Smooth muscle cell (in vitro differentiated cells): ENCODE data around the gene VAT1L. TPM values are rescaled to one million over a fixed set of nuclear protein-coding genes. Genes with fewer than 3 reads are reported as not detected.

Experiments
- DNase-seq: peaks from one replicate; lab custom pipeline; 2025; ENCODE audit not compliant: unreplicated experiment; lab: John Stamatoyannopoulos, UW
- H2AFZ ChIP-seq: fragments of 200-600 bp; sonication (generic); 2 replicates; pipeline ENCODE4 v1.6.0; 2016; ENCODE audit warnings: antibody characterized with exemption, low read depth, mild to moderate bottlenecking
- H3F3A ChIP-seq: fragments of 200-600 bp; sonication (generic); 2 replicates; pipeline ENCODE4 v1.6.0; 2017; ENCODE audit warnings: antibody characterized with exemption, low read depth
- H3K27ac ChIP-seq: fragments of 200-600 bp; sonication (generic); 2 replicates; pipeline ENCODE4 v1.5.1; 2016; ENCODE audit warnings: low read depth, mild to moderate bottlenecking
- H3K27me3 ChIP-seq: fragments of 200-600 bp; sonication (generic); 2 replicates; pipeline ENCODE4 v1.6.1; 2016; ENCODE audit warnings: low read depth, mild to moderate bottlenecking
- H3K36me3 ChIP-seq: fragments of 200-600 bp; sonication (generic); 2 replicates; pipeline ENCODE4 v1.5.1; 2016; ENCODE audit warnings: low read depth
- H3K4me1 ChIP-seq: fragments of 200-600 bp; sonication (generic); 2 replicates; pipeline ENCODE4 v1.5.1; 2016; ENCODE audit warnings: low read depth
- H3K4me2 ChIP-seq: fragments of 200-600 bp; sonication (generic); 2 replicates; pipeline ENCODE4 v1.6.0; 2016; ENCODE audit warnings: mild to moderate bottlenecking
- H3K4me3 ChIP-seq: fragments of 200-600 bp; sonication (generic); 2 replicates; pipeline ENCODE4 v1.5.1; 2016; ENCODE audit warnings: mild to moderate bottlenecking
- H3K79me2 ChIP-seq: fragments of 200-600 bp; sonication (generic); 2 replicates; pipeline ENCODE4 v1.6.0; 2016; ENCODE audit warnings: low read depth, mild to moderate bottlenecking
- H3K9ac ChIP-seq: fragments of 200-600 bp; sonication (generic); 2 replicates; pipeline ENCODE4 v1.6.0; 2016; ENCODE audit warnings: low read depth
- H3K9me3 ChIP-seq: fragments of 200-600 bp; sonication (generic); replicated peaks from 2 replicates; pipeline ENCODE4 v1.5.1; 2016; ENCODE audit warnings: low read depth
- H4K20me1 ChIP-seq: fragments of 200-600 bp; sonication (generic); 2 replicates; pipeline ENCODE4 v1.6.0; 2016; ENCODE audit warnings: low read depth
- WGBS: methylation state at CpG from one replicate; pipeline ENCODE4 v1.1.7; 2016; ENCODE audit warnings: low lambda C conversion rate; 5-methylcytosine and 5-hydroxymethylcytosine counted together
- polyA plus RNA-seq: library from polyadenylated mRNA; unstranded; fragments of >200 nt; fragmentation: Nextera tagmentation; extraction: Ambion mirVana; gene quantifications from 2 replicates; pipeline ENCODE4 v1.2.1, GENCODE V29; 2016
- total RNA-seq: library from RNA; depleted of rRNA; stranded (reverse); fragments of >200 nt; gene quantifications from 2 replicates; pipeline ENCODE4 v1.2.3, GENCODE V29; 2014
- TF ChIP-seq, protein P1 (sequence below): fragments of 200-600 bp; sonication (generic); IDR thresholded peaks from 2 replicates; pipeline ENCODE4 v1.5.1; 2017; ENCODE audit warnings: borderline replicate concordance, mild to moderate bottlenecking, antibody characterized with exemption; ENCODE audit not compliant: insufficient read depth, poor library complexity, severe bottlenecking

VAT1L gene
- total and polyA plus RNA-seq, 2 experiments from 2014 or later: 4.0 to 5.4 TPM

DNA sequence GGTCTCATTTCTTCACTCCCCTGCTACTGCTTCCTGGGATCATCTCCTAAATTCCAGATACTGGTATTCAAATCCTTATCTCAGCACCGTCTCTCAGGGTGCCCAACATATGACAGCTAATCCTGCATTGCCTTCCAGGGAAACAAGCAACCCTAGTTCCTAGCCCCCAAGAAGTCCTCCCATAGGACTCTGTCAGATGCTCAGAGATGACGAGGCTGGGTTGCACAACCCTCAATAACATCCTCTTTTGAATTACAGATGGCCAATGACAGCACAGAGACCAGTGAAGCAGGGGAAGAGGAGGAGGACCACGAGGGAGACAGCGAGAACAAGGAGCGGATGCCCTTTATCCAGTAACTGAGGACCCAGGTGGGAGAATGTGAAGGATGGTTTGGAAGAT is 189.0 kb downstream of the VAT1L start:
- Histone ChIP-seq H3K79me2 (no peaks in the 10 kb centered on the region), H3K9me3 (no peaks in the 10 kb centered on the region), H2AFZ (no peak overlapping the region), H3K4me2 (no peak overlapping the region), H4K20me1 (no peaks in the 10 kb centered on the region), H3F3A (no peaks in the 10 kb centered on the region), H3K27me3 (no peaks in the 10 kb centered on the region), H3K4me3 (no peak overlapping the region), H3K4me1 (no peaks in the 10 kb centered on the region), H3K36me3 (no peaks in the 10 kb centered on the region), H3K9ac (no peak overlapping the region), H3K27ac (no peak overlapping the region)
- TF ChIP-seq, protein P1, sequence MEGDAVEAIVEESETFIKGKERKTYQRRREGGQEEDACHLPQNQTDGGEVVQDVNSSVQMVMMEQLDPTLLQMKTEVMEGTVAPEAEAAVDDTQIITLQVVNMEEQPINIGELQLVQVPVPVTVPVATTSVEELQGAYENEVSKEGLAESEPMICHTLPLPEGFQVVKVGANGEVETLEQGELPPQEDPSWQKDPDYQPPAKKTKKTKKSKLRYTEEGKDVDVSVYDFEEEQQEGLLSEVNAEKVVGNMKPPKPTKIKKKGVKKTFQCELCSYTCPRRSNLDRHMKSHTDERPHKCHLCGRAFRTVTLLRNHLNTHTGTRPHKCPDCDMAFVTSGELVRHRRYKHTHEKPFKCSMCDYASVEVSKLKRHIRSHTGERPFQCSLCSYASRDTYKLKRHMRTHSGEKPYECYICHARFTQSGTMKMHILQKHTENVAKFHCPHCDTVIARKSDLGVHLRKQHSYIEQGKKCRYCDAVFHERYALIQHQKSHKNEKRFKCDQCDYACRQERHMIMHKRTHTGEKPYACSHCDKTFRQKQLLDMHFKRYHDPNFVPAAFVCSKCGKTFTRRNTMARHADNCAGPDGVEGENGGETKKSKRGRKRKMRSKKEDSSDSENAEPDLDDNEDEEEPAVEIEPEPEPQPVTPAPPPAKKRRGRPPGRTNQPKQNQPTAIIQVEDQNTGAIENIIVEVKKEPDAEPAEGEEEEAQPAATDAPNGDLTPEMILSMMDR: no peak
- 84% methylated on average over 5 of the region's 5 CpGs for WGBS
- DNase-seq: no peak

DNA sequence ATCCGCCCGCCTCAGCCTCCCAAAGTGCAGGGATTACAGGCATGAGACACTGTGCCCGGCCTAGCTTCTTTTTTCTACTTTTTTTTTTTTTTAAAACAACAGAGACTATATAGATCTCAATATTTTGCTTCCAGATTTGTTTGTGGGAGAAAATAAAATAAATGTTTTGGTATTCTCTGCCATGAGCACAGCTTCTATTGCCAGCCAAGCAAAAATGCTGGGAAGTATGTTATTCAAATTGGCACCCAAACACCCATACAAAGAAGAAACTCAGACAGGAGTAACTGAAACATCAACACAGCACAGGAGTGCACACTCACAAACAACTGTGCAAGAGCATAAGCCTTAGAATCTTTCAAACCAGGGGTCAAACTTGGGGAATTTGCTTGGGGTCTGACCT is 196.7 kb downstream of the VAT1L start:
- DNase-seq: no peak
- Histone ChIP-seq H3K27ac (no peak overlapping the region), H3K9me3 (no peaks in the 10 kb centered on the region), H3K36me3 (no peaks in the 10 kb centered on the region), H3K4me1 (peaks cover 6% of the 10 kb centered on the region), H4K20me1 (no peaks in the 10 kb centered on the region), H3F3A (peaks cover 3% of the 10 kb centered on the region), H3K4me3 (no peak overlapping the region), H2AFZ (no peak overlapping the region), H3K9ac (no peak overlapping the region), H3K4me2 (no peak overlapping the region), H3K79me2 (no peaks in the 10 kb centered on the region), H3K27me3 (no peaks in the 10 kb centered on the region)
- TF ChIP-seq, protein P1: no peak
- 96% methylated on average over 3 of the region's 3 CpGs for WGBS

DNA sequence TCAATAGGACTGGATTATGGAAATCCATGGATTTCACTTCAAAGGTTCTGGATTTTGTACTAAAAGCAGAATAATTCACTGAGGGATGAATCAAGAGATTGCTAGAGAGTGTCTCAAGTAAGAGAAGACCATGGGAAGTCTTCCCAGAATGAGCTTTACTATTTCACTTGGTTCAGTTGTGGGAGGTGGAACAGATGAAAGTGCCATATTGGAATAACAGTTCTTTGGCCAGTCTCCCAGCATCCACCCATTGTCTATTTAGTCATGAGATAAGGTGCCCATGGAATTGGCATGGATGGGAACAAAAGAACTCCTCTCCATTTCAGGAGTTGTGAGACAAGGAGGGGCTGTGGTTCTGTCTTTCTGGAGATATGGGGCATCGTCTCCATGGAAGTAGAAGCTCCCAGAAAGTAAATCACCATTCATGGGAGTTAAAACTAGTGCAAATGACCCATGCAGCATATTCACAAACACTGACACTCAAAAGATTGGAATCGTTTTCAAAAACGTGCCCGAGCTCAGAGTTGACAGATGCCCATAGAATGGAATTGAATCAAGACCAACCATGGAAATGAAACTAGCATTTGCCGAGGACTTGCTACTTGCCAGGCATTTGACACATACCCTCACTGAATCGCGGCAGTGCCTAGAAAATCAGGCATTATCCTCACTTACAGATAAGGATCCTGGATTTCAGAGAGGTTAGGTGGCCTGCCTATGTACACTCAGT is 197.8 kb downstream of the VAT1L start:
- Histone ChIP-seq H3K36me3 (no peaks in the 10 kb centered on the region), H2AFZ (no peak overlapping the region), H3K4me2 (no peak overlapping the region), H3K4me3 (no peak overlapping the region), H3K9me3 (no peaks in the 10 kb centered on the region), H3K27ac (no peak overlapping the region), H3K9ac (no peak overlapping the region), H4K20me1 (no peaks in the 10 kb centered on the region), H3K4me1 (peaks cover 14% of the 10 kb centered on the region), H3F3A (peaks cover 3% of the 10 kb centered on the region), H3K27me3 (no peaks in the 10 kb centered on the region), H3K79me2 (no peaks in the 10 kb centered on the region)
- DNase-seq: no peak
- TF ChIP-seq, protein P1: no peak
- 94% methylated on average over 7 of the region's 7 CpGs for WGBS

DNA sequence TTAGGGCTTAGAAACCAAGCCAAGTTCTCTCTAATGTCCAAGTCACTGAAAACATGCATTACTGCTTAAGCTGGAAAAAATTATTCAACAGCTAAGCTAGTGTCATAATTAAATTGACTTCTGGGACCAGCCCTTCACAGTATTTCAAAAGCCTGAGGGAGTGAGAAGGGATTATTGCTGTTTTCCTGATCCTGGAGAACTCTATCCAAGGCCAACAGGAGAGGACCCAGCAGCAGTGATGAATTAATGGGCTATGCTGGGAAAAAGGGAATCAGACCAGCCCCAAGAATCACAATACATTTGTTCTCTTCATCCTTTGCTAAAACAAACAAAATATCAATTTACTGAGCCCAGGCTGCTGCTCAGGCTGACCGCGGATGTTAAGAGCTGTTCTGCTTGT is 199.4 kb downstream of the VAT1L start:
- Histone ChIP-seq H4K20me1 (no peaks in the 10 kb centered on the region), H2AFZ (no peak overlapping the region), H3K4me2 (no peak overlapping the region), H3K9me3 (no peaks in the 10 kb centered on the region), H3K4me1 (peaks cover 31% of the 10 kb centered on the region), H3F3A (peaks cover 10% of the 10 kb centered on the region), H3K27ac (no peak overlapping the region), H3K79me2 (no peaks in the 10 kb centered on the region), H3K27me3 (no peaks in the 10 kb centered on the region), H3K9ac (no peak overlapping the region), H3K4me3 (no peak overlapping the region), H3K36me3 (no peaks in the 10 kb centered on the region)
- DNase-seq: no peak
- 95% methylated on average over 2 of the region's 2 CpGs for WGBS
- TF ChIP-seq, protein P1: no peak
